Stimulated activated CD8-positive, alpha-beta memory T cell treated with anti-CD3 and anti-CD28 coated beads, Interleukin-12 subunit alpha, Interleukin-12 subunit beta, amount 100 ng/mL, for 4 hours (primary cell): ENCODE measurements around the gene TMEM17.
"Not testable (repeated sequence)": the region's sequence is repeated elsewhere in the genome, so short reads cannot be mapped to it uniquely, and the experiment has no call there.

Experiments used
- DNase-seq: peaks from one replicate; pipeline ENCODE4 v3.0.0-alpha.2; 2020; ENCODE audit warnings: low read depth

Gene TMEM17

DNA sequence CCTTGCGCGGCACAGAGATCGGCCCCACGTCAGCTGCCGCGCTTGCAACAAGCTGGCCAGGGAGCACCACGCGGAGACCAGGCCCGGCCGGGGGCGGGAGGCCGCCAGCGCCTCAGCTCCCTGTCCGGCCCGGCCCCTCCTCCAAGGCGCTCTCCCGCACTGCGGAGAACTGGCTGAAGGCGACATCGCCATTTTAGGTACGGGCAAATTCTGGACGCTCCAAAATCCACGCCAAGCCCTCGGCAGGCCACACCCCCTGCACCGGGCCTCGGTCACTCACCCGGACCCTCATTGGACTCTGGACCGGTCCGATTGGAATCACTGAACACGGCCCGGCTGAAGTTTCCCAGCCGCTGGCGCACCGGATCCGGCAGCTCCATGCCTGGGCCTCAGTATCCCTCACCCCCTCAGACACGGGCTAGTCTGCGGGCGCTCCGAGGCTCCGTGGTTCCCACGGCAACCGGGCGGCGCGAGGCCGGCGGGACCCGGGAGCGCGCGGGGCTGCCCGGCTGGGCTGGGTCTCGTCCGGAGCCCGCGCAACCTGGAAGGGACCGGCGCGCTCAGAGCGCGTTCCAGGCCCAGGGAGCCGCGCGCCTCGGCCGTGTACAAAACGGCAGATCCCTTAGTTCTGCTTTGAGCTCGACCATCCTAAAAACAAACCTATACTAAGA lies at the start of gene TMEM17:
TSS of gene TMEM17 (minus strand) at position 446 of the 671 bp plus-strand sequence. CDS start at position 380, 66 bp downstream.
- DNase-seq: no peak

- DNase-seq: no peak
These were observed 48.4 kb upstream of the TMEM17 start for GRCh38 chr2:62554440-62554839.

GRCh38 chr2:62550461-62550860 lies 44.5 kb upstream of the TMEM17 start:
- DNase-seq: no peak

DNA sequence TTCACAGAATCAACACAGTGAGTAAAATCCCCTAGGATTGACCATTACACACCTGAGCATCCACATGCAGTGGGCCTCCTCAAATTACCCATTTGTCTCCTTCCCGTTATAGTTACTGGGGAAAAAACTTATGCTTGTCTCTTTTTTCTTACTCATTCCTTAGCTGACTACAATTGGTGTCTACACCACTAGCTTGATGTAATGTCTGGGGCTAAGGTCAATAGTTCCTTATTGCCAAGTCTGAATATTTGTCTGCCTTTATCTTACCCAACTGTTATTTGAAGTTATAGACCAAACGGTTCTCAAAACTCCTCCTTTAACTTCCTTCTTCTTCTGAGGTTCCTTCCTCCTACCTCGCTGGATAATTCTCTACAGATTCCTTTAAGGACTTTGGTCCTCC lies 41.9 kb upstream of the TMEM17 start:
- DNase-seq: no peak

DNA sequence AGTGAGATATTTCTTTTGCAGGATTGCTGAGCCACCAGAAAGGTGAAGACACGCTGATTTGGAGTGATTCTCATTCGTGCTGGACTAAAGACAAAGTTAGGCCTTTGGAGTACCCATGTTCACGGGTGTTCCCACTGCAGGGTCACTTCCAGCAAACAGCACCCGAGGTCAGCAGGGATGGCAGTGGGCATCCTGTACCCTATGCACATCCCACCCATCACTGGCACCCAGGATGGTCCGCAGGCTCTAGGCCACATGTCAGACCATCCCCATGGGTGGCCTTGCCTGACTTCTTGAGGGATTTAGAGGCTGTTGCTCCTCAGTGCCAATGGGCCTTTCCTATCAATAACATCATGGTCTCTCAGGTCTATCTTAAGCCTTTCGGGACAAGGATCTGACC lies 39.3 kb upstream of the TMEM17 start:
- no peak for DNase-seq

GRCh38 chr2:62540408-62541168 lies 34.6 kb upstream of the TMEM17 start:
- no peak for DNase-seq

DNA sequence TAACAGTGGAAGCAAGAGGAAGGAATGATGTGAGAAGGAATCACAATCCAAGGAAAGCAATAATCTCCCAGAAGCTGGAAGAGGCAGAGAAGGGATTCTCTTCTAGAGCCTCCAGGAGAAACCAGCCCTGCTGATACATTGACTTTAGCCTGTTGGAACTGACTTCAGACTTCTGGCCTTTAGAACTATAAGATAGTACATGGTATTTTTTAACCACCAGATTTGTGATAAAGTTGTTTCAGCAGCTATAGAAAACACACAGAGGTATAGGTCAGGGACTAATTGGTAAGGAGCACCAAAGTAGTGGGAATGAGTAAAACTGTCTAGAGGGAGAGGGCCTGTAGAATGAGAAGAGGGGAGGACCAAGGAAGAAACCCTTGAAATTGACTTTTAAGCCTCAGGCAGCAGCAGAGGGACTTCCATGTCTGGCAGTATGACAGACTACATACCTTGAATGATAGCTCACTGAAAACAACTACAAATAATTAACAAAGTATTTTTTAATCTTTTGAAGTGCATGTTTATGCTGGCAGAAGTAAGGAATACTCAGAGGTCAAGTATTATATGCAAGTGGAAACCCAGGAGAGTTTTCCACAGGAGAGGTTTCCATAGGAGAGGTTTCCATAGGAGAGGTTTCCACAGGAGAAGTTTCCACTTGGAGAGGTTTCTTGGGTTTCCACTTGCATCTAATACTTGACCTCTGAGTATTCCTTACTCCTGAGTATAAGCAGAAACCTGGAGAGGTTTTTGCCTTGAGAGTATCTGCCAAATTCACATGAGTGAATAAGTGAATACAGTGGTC lies 33.8 kb upstream of the TMEM17 start:
- no peak for DNase-seq

- no peak for DNase-seq
These were observed 32.8 kb upstream of the TMEM17 start for GRCh38 chr2:62538756-62539155.

GRCh38 chr2:62537814-62538213 lies 31.8 kb upstream of the TMEM17 start:
- no peak for DNase-seq

GRCh38 chr2:62536873-62537547 lies 31.0 kb upstream of the TMEM17 start:
- no peak for DNase-seq

GRCh38 chr2:62535521-62535920 lies 29.5 kb upstream of the TMEM17 start:
- not testable (repeated sequence) for DNase-seq

- no peak for DNase-seq
These were observed 25.6 kb upstream of the TMEM17 start for GRCh38 chr2:62531594-62531993.

DNA sequence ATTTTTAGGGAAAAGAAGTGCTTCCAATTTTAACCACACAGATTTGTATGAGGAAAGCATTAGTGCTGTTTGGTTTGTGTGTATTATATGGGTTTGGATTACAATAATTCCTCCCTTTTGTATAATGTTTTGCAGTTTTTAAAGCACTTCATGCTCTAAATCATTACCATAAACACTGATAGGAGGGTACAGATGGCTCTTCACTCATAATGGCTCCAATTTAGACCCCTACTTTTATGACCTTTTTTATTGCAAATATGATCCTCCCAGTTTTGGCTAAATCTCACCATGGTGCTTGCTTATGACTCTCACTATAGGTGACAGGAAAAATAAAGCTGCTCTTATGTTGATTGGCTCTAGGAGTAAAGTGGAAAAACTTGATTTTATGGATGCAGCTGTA lies 23.8 kb upstream of the TMEM17 start:
- no peak for DNase-seq

- DNase-seq: no peak
These were observed 21.6 kb upstream of the TMEM17 start for GRCh38 chr2:62527478-62528210.

DNA sequence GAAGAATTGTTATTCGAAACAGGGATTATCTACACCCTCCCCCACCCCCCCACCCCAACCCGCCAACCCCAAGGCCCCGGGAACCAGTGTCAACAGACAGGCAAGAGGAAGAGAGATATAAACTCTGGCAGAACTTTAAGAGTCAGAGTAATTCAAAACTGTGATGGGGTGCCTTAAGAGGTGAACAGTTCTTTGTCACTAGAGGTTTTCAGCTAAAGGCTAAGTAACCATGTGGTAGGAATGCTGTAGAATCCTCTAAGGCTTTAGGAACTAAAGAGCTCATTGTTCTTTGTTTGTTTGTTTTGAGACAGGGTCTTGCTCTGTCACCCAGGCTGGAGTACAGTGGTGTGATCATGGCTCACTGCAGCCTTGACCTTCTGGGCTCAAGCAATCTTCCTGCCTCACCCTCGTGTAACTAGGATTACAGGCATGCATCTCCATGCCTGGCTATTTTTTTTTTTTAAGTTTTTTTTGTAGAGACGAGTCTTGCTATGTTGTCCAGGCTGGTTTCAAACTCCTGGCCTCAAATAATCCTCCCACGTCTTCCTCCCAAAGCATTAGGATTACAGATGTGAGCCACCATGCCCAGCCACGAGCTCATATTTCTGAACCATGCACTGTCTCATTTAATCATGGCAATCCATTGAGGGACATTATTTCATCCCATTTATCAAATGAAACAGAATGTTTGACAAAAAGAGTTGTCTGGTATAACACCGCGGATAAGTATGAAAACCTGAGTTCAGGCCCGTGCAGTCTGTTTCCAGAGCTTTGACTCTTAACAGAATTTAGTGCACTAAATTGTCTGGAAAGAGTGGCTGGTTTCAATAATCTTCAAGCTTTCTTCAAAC lies 20.8 kb upstream of the TMEM17 start:
- DNase-seq: no peak

DNA sequence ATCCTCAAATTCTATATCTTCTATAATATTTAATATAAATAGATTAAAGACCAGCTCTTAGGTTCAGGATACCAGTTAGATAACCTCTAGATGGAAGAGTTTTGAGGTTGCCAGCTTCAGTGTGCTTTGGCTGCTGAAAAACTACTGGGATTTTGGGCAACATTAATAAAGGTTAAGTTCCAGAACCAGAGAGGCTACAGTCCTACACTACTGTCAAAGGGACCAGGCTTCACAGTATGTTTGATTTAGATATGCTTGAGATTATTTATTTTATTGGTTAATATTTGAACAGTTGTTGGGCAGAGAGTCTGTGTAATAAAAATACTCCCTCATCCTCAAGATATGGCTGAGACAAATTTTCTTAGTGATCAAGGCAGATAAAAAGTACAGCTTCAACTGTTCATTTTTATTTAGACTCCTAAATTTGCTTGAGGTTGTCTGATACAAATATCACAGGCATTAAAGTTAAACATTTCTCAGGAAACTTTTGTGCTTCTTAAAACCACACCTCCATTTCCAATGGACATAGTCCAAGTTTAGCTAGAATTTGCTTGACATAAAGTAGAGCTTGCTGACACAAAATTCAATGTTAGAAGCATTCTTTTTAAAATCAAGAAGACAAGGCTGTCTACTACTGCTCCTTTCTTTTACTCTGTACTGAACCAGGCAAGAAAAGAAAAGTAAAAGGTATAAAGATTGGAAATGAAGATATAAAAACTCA lies 19.7 kb upstream of the TMEM17 start:
- no peak for DNase-seq

DNA sequence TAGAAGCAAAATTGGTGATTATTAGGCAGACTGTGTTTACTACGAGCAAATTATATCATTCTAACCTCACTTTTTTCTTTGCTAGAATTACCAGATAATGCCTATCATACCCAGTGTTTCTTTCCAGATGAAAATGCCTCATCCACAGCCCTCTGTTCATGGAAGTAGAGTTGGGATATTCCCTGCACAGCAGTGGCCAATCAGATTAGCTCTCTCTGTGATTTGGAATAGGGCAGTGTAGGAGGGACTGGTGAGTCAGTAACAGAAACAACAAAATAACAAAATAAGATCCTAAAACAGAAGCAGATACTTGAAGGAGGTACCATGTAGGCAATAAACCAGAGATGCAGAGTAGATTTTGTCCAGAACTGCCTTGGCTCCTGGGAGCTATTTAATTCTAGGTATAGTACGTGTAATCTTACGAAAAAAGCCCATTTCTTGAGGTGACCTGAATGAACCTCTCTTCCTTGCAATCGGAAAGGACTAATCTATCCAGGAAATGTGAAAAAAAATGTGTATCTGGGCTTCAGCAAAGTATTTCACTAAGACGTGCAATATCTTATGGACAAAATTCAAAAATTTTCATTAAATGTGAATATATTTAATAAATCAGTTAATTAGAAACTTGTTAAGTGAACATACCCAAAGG lies 18.4 kb upstream of the TMEM17 start:
- no peak for DNase-seq

DNA sequence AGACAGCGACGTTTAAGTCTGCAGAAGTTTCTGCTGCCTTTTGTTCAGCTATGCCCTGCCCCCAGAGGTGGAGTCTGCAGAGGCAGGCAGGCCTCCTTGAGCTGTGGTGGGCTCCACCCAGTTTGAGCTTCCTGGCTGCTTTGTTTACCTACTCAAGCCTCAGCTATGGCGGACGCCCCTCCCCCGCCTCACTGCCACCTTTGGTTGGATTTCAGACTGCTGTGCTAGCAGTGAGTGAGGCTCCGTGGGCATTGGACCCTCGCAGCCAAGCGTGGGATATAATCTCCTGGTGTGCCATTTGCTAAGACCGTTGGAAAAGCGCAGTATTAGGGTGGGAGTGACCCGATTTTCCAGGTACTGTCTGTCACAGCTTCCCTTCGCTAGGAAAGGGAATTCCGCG lies 15.1 kb upstream of the TMEM17 start:
- not testable (repeated sequence) for DNase-seq

DNA sequence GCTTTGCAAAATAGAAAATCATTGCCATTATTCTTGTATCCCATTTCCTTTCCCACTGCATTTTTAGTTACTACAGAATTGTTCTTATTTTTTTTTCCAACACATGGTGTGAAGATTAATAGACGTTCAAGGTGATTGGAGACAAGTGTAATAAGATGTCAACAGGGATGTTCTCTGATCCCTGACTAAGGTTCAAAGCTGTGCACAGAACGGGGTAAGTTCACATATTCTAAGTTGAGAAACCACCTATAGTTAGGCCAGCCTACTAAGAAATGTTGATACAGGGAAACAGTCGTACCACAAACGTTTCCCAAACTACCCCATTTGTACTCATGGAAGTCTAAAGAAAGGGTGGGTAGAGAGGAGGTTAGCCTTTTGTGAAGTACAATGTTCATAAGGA lies 6.4 kb upstream of the TMEM17 start:
- no peak for DNase-seq
